HG02763 (cell line): ENCODE results near the gene COL9A3.

Experiments used
- ATAC-seq: cut with Tn5 transposase; IDR thresholded peaks from one replicate; pipeline ENCODE4 v1.9.1; 2021; ENCODE audit warnings: mild to moderate bottlenecking, moderate library complexity; ENCODE audit not compliant: unreplicated experiment

COL9A3 gene

GRCh38 chr20:62816884-62817873, at the start of gene COL9A3:
COL9A3 (plus strand) TSS chr20:62817050; CDS start chr20:62817065, 15 bp downstream.
- no peak for ATAC-seq

- no peak for ATAC-seq
These were observed 48.7 kb upstream of the COL9A3 start for GRCh38 chr20:62768234-62768546.

- no peak for ATAC-seq
These were observed 48.1 kb upstream of the COL9A3 start for GRCh38 chr20:62768551-62769287.

GRCh38 chr20:62769346-62770071, 47.3 kb upstream of the COL9A3 start:
- no peak for ATAC-seq

GRCh38 chr20:62770111-62770910, 46.5 kb upstream of the COL9A3 start:
- no peak for ATAC-seq

- ATAC-seq: no peak
These were observed 45.9 kb upstream of the COL9A3 start for GRCh38 chr20:62770916-62771315.

- no peak for ATAC-seq
These were observed 45.3 kb upstream of the COL9A3 start for GRCh38 chr20:62771396-62772102.

GRCh38 chr20:62772103-62772611, 44.7 kb upstream of the COL9A3 start:
- no peak for ATAC-seq

GRCh38 chr20:62772619-62772989, 44.2 kb upstream of the COL9A3 start:
- ATAC-seq: no peak

GRCh38 chr20:62772990-62773844, 43.6 kb upstream of the COL9A3 start:
- no peak for ATAC-seq

- ATAC-seq: no peak
These were observed 42.8 kb upstream of the COL9A3 start for GRCh38 chr20:62773845-62774714.

GRCh38 chr20:62774762-62775161, 42.1 kb upstream of the COL9A3 start:
- ATAC-seq: no peak

- no peak for ATAC-seq
These were observed 41.6 kb upstream of the COL9A3 start for GRCh38 chr20:62775206-62775605.

- no peak for ATAC-seq
These were observed 40.7 kb upstream of the COL9A3 start for GRCh38 chr20:62776035-62776691.

- ATAC-seq: no peak
These were observed 39.9 kb upstream of the COL9A3 start for GRCh38 chr20:62776692-62777527.

- no peak for ATAC-seq
These were observed 39.4 kb upstream of the COL9A3 start for GRCh38 chr20:62777528-62777830.

- no peak for ATAC-seq
These were observed 38.8 kb upstream of the COL9A3 start for GRCh38 chr20:62778058-62778457.
